PC-9 (cell line): ENCODE measurements around the gene OR2H2.

Experiments used
- EZH2 ChIP-seq: fragments of 200-600 bp; sonication (generic); IDR thresholded peaks from 2 replicates; pipeline ENCODE4 v1.8.0; 2017; ENCODE audit warnings: antibody characterized with exemption, low read depth
- TF ChIP-seq, protein P1 (sequence below): fragments of 200-600 bp; sonication (generic); conservative IDR thresholded peaks from 2 replicates; pipeline ENCODE4 v1.6.1; 2017; ENCODE audit warnings: mixed run types, antibody characterized with exemption, mild to moderate bottlenecking, moderate library complexity

DNA sequence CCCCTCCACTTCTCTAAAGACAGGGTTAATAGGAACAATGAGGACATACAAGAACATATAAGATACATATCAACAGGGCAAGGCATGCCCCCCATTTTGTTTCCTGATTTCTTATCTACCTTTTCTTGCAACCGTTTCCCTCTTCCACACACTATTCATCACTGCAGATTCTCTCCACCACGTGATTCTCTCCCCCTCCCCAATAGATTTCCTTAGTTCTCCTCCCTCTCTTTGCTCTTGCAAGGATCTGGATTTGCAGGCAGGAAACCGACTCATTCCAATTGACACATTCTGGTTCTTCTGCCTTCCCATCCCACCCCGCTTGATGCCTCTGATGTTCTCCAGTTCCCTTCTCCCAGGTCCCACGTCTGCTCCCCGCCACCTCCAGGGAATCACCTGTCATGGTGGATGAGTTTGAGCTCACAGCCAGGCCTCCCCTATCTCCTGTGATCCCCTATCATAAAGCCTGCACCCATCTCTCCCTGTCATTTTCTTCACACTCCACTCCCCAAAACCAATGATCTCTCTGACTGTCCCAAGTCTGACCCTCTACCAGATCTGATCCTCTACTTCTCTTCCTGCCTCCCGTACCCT is 40.5 kb downstream of the OR2H2 start:
- TF ChIP-seq, protein P1, sequence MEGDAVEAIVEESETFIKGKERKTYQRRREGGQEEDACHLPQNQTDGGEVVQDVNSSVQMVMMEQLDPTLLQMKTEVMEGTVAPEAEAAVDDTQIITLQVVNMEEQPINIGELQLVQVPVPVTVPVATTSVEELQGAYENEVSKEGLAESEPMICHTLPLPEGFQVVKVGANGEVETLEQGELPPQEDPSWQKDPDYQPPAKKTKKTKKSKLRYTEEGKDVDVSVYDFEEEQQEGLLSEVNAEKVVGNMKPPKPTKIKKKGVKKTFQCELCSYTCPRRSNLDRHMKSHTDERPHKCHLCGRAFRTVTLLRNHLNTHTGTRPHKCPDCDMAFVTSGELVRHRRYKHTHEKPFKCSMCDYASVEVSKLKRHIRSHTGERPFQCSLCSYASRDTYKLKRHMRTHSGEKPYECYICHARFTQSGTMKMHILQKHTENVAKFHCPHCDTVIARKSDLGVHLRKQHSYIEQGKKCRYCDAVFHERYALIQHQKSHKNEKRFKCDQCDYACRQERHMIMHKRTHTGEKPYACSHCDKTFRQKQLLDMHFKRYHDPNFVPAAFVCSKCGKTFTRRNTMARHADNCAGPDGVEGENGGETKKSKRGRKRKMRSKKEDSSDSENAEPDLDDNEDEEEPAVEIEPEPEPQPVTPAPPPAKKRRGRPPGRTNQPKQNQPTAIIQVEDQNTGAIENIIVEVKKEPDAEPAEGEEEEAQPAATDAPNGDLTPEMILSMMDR: no peak
- no peak for TF ChIP-seq EZH2
